ENCODE data around the gene SUFU. TPM values are rescaled to one million over a fixed set of nuclear protein-coding genes. Genes with fewer than 3 reads are reported as not detected.

SUFU gene
- total RNA-seq, 1 donor = 3.6 TPM

- no peak overlapping the region for H2AFZ ChIP-seq (ENCODE audit: low read length)
Observed at GRCh38 chr10:102583435-102584417, 80.0 kb downstream of the SUFU start.

GRCh38 chr10:102585026-102585425, 81.3 kb downstream of the SUFU start:
- H3K4me2 ChIP-seq (ENCODE audit: insufficient read depth, low read length) = no peak overlapping the region
- no peak overlapping the region for H3K27ac ChIP-seq (ENCODE audit: low read depth, low read length)
- peaks cover 18% of the 10 kb centered on the region for H3K79me2 ChIP-seq (ENCODE audit: insufficient read depth, low read length)
- H4K20me1 ChIP-seq (ENCODE audit: insufficient read depth, low read length) = peaks cover 21% of the 10 kb centered on the region
- no peak for DNase-seq (ENCODE audit: insufficient read length, low spot score, missing footprints)
- H3K4me3 ChIP-seq (ENCODE audit: insufficient read depth, low read length) = no peak overlapping the region
- no peaks in the 10 kb centered on the region for H3K9me3 ChIP-seq (ENCODE audit: low read depth, low read length)
- no peak overlapping the region for H2AFZ ChIP-seq (ENCODE audit: low read length)
- no peaks in the 10 kb centered on the region for H3K36me3 ChIP-seq (ENCODE audit: insufficient read depth, low read length)
- no peaks in the 10 kb centered on the region for H3K4me1 ChIP-seq (ENCODE audit: insufficient read depth, low read length)
- no peaks in the 10 kb centered on the region for H3K27me3 ChIP-seq (ENCODE audit: insufficient read depth, low read length)
- no peak for TF ChIP-seq CTCF (IDR thresholded peaks at IDR 0.05; ENCODE audit: extremely low read depth, low read depth, low read length)

More at GRCh38 chr10:102583435-102584417, 80.0 kb downstream of the SUFU start:
- Histone ChIP-seq H4K20me1 (ENCODE audit: insufficient read depth, low read length) (peaks cover 26% of the 10 kb centered on the region), H3K4me1 (ENCODE audit: insufficient read depth, low read length) (peaks cover 8% of the 10 kb centered on the region), H3K79me2 (ENCODE audit: insufficient read depth, low read length) (peaks cover 16% of the 10 kb centered on the region), H3K27ac (ENCODE audit: low read depth, low read length) (no peak overlapping the region), H3K9me3 (ENCODE audit: low read depth, low read length) (no peaks in the 10 kb centered on the region), H3K4me2 (ENCODE audit: insufficient read depth, low read length) (no peak overlapping the region), H3K36me3 (ENCODE audit: insufficient read depth, low read length) (no peaks in the 10 kb centered on the region), H3K4me3 (ENCODE audit: insufficient read depth, low read length) (no peak overlapping the region), H3K27me3 (ENCODE audit: insufficient read depth, low read length) (no peaks in the 10 kb centered on the region)
- DNase-seq (ENCODE audit: insufficient read length, low spot score, missing footprints) = peak; percentile 97
- TF ChIP-seq CTCF (IDR thresholded peaks at IDR 0.05; ENCODE audit: extremely low read depth, low read depth, low read length) = peak; percentile 88

- TF ChIP-seq CTCF (IDR thresholded peaks at IDR 0.05; ENCODE audit: extremely low read depth, low read depth, low read length) = no peak
Observed at GRCh38 chr10:102586858-102587257, 83.1 kb downstream of the SUFU start.

GRCh38 chr10:102588875-102589274, 85.1 kb downstream of the SUFU start:
- H4K20me1 ChIP-seq (ENCODE audit: insufficient read depth, low read length) = peaks cover 4% of the 10 kb centered on the region
- H3K27me3 ChIP-seq (ENCODE audit: insufficient read depth, low read length) = no peaks in the 10 kb centered on the region
- H3K4me2 ChIP-seq (ENCODE audit: insufficient read depth, low read length) = no peak overlapping the region
- no peaks in the 10 kb centered on the region for H3K36me3 ChIP-seq (ENCODE audit: insufficient read depth, low read length)
- peaks cover 10% of the 10 kb centered on the region for H3K4me1 ChIP-seq (ENCODE audit: insufficient read depth, low read length)
- H3K4me3 ChIP-seq (ENCODE audit: insufficient read depth, low read length) = no peak overlapping the region
- H3K27ac ChIP-seq (ENCODE audit: low read depth, low read length) = no peak overlapping the region
- DNase-seq (ENCODE audit: insufficient read length, low spot score, missing footprints) = no peak
- no peak for TF ChIP-seq CTCF (IDR thresholded peaks at IDR 0.05; ENCODE audit: extremely low read depth, low read depth, low read length)
- H2AFZ ChIP-seq (ENCODE audit: low read length) = no peak overlapping the region
- peaks cover 12% of the 10 kb centered on the region for H3K79me2 ChIP-seq (ENCODE audit: insufficient read depth, low read length)
- H3K9me3 ChIP-seq (ENCODE audit: low read depth, low read length) = no peaks in the 10 kb centered on the region

More at GRCh38 chr10:102586858-102587257, 83.1 kb downstream of the SUFU start:
- peaks cover 10% of the 10 kb centered on the region for H4K20me1 ChIP-seq (ENCODE audit: insufficient read depth, low read length)
- H3K9me3 ChIP-seq (ENCODE audit: low read depth, low read length) = no peaks in the 10 kb centered on the region
- no peak overlapping the region for H3K4me2 ChIP-seq (ENCODE audit: insufficient read depth, low read length)
- no peaks in the 10 kb centered on the region for H3K4me1 ChIP-seq (ENCODE audit: insufficient read depth, low read length)
- no peaks in the 10 kb centered on the region for H3K27me3 ChIP-seq (ENCODE audit: insufficient read depth, low read length)
- no peak for DNase-seq (ENCODE audit: insufficient read length, low spot score, missing footprints)
- no peaks in the 10 kb centered on the region for H3K36me3 ChIP-seq (ENCODE audit: insufficient read depth, low read length)
- H3K79me2 ChIP-seq (ENCODE audit: insufficient read depth, low read length) = peaks cover 15% of the 10 kb centered on the region
- no peak overlapping the region for H3K27ac ChIP-seq (ENCODE audit: low read depth, low read length)
- no peak overlapping the region for H2AFZ ChIP-seq (ENCODE audit: low read length)
- H3K4me3 ChIP-seq (ENCODE audit: insufficient read depth, low read length) = no peak overlapping the region

Measured in osteoblast (primary cell).